ENCODE data around the gene ABCG4.

- TF ChIP-seq ZNF274 (IDR thresholded peaks at IDR 0.05; ENCODE audit: low read depth, low read length) (no peak), SUZ12 (IDR thresholded peaks at IDR 0.05; ENCODE audit: extremely low read depth, insufficient read depth, insufficient read length) (no peak)
Measured at GRCh38 chr11:119160151-119160550, 11.3 kb downstream of the ABCG4 start.

Measured in NT2/D1 (cell line).